Bronchial epithelial cell (primary cell): ENCODE measurements around the gene PCDHGB7. TPM values are rescaled to one million over a fixed set of nuclear protein-coding genes. Genes with fewer than 3 reads are reported as not detected.
"Not testable (repeated sequence)": the region's sequence is repeated elsewhere in the genome, so short reads cannot be mapped to it uniquely, and the experiment has no call there.

Source experiments
- DNase-seq: peaks from one replicate; pipeline ENCODE4 v3.0.0-alpha.2; 2010; ENCODE audit warnings: low read depth
- FAIRE-seq: peaks from 2 replicates; lab custom pipeline; 2011; peaks lifted over from hg19 to GRCh38; lab: Jason Lieb, UNC
- H3K27me3 ChIP-seq: 2 replicates; pipeline ENCODE4 v1.5.1; 2011; ENCODE audit warnings: low read length; ENCODE audit not compliant: control insufficient read depth, insufficient read depth
- H3K36me3 ChIP-seq: 2 replicates; pipeline ENCODE4 v1.5.1; 2011; ENCODE audit warnings: low read length; ENCODE audit not compliant: control insufficient read depth, insufficient read depth
- H3K4me3 ChIP-seq: 2 replicates; pipeline ENCODE4 v1.5.1; 2011; ENCODE audit warnings: mild to moderate bottlenecking, low read depth, low read length, control low read depth
- total RNA-seq: library from RNA; depleted of rRNA; stranded (reverse); fragments of >200 nt; gene quantifications from 2 replicates; pipeline ENCODE4 v1.2.1, GENCODE V29; 2014
- TF ChIP-seq, protein P1 (sequence below): IDR thresholded peaks from 2 replicates; pipeline ENCODE4 v1.5.1; 2011; ENCODE audit warnings: mild to moderate bottlenecking, moderate library complexity, low read length, control low read depth, inconsistent platforms; ENCODE audit not compliant: insufficient read depth, severe bottlenecking

The PCDHGB7 gene
- total RNA-seq, 1 donor from 2014 or later = 1.3 TPM

DNA sequence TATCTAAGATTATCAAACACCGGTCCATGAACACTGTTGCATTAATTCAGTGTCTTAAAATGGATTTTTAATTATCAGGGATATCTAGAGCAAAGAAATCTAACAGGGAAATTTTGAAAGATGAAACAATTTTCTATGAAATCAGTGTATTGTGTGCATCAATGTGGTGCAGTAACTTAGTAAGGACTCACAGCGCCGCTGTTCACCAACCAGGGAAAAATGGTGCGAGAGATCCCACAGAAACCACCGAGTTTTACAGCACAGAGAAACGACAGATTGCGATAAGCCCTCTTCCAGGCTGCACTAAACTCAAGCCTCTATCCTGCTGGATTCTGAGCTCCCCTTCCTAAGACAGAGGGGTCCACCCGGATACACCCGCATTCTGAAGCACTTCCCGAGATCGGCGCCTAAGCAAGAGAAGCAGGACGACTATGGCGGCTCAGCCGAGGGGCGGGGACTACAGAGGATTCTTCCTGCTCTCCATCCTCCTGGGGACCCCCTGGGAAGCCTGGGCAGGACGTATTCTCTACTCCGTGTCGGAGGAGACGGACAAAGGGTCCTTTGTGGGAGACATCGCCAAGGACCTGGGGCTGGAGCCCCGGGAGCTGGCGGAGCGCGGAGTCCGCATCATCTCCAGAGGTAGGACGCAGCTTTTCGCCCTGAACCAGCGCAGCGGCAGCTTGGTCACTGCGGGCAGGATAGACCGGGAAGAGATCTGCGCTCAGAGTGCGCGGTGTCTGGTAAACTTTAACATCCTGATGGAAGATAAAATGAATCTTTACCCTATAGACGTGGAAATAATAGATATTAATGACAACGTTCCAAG lies 34.8 kb upstream of the PCDHGB7 start, which contains the start of gene PCDHGA7:
TSS of gene PCDHGA7 (plus strand) at position 274 of the 826 bp plus-strand sequence. CDS start at position 432, 158 bp downstream.
- FAIRE-seq (no peak), DNase-seq (peak; percentile 12)
- H3K4me3 ChIP-seq = peak within 1 kb of the TSS; percentile 27
- no peaks in the 10 kb centered on the region for H3K36me3 ChIP-seq
- no peaks in the 10 kb centered on the region for H3K27me3 ChIP-seq
- TF ChIP-seq, protein P1, sequence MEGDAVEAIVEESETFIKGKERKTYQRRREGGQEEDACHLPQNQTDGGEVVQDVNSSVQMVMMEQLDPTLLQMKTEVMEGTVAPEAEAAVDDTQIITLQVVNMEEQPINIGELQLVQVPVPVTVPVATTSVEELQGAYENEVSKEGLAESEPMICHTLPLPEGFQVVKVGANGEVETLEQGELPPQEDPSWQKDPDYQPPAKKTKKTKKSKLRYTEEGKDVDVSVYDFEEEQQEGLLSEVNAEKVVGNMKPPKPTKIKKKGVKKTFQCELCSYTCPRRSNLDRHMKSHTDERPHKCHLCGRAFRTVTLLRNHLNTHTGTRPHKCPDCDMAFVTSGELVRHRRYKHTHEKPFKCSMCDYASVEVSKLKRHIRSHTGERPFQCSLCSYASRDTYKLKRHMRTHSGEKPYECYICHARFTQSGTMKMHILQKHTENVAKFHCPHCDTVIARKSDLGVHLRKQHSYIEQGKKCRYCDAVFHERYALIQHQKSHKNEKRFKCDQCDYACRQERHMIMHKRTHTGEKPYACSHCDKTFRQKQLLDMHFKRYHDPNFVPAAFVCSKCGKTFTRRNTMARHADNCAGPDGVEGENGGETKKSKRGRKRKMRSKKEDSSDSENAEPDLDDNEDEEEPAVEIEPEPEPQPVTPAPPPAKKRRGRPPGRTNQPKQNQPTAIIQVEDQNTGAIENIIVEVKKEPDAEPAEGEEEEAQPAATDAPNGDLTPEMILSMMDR = peak; percentile 29

DNA sequence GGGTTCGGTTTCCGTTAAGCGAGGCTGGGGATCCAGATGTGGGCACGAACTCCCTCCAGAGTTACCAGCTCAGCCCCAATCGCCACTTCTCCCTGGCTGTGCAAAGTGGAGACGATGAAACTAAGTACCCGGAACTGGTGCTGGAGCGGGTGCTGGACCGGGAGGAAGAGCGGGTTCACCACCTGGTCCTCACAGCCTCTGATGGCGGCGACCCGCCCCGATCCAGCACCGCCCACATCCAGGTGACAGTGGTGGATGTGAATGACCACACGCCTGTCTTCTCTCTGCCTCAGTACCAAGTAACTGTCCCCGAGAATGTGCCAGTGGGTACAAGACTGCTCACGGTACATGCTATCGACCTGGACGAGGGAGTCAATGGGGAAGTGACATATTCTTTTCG lies 34.1 kb upstream of the PCDHGB7 start:
- no peak for DNase-seq
- no peak overlapping the region for H3K4me3 ChIP-seq
- no peak for FAIRE-seq
- H3K27me3 ChIP-seq = no peaks in the 10 kb centered on the region
- TF ChIP-seq, protein P1 = no peak
- no peaks in the 10 kb centered on the region for H3K36me3 ChIP-seq

- H3K36me3 ChIP-seq = no peaks in the 10 kb centered on the region
- FAIRE-seq (no peak), DNase-seq (no peak)
- TF ChIP-seq, protein P1 = no peak
- H3K4me3 ChIP-seq = no peak overlapping the region
- no peaks in the 10 kb centered on the region for H3K27me3 ChIP-seq
Observed at GRCh38 chr5:141384471-141385267, 32.8 kb upstream of the PCDHGB7 start.

GRCh38 chr5:141387557-141388311 lies 29.7 kb upstream of the PCDHGB7 start, which contains the start of gene PCDHGB4:
Gene PCDHGB4 (plus strand): TSS chr5:141387698. CDS start chr5:141387885, 187 bp downstream.
- DNase-seq = peak; percentile 34
- H3K27me3 ChIP-seq, H3K36me3 ChIP-seq: not testable (repeated sequence)
- peak within 1 kb of the TSS; percentile 14 for H3K4me3 ChIP-seq
- peak; percentile 100 for FAIRE-seq
- TF ChIP-seq, protein P1 = peak; percentile 59

DNA sequence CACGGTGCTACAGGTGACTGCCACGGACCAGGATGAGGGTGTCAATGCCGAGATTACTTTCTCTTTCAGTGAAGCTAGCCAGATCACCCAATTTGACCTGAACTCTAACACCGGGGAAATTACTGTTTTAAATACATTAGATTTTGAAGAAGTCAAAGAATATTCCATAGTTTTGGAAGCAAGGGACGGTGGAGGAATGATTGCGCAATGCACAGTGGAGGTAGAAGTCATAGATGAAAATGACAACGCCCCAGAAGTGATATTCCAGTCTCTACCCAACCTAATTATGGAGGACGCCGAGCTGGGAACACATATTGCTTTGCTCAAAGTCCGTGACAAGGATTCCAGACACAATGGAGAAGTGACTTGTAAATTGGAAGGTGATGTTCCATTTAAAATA lies 28.8 kb upstream of the PCDHGB7 start:
- H3K36me3 ChIP-seq = no peaks in the 10 kb centered on the region
- FAIRE-seq (no peak), DNase-seq (no peak)
- no peaks in the 10 kb centered on the region for H3K27me3 ChIP-seq
- TF ChIP-seq, protein P1 = no peak
- no peak overlapping the region for H3K4me3 ChIP-seq
